K562 (cell line): ENCODE data around the gene ZMYND8. TPM values are rescaled to one million over a fixed set of nuclear protein-coding genes. Genes with fewer than 3 reads are reported as not detected.

Experiments
- ATAC-seq: fragments of 200-7000 bp; cut with Tn5 transposase; 3 replicates; pipeline ENCODE4 v1.9.1; 2020; ENCODE audit warnings: moderate library complexity
- BruUV-seq: library from RNA; stranded (reverse); fragments of 400-500 nt; replicated peaks from 2 replicates; lab custom pipeline; 2021; lab: Mats Ljungman, UMichigan
- CTCF ChIA-PET: fragments of 300-600 bp; formaldehyde crosslinking; extraction: SDS; loops from one replicate; lab custom pipeline; 2021; ENCODE audit warnings: low intra/inter-chr PET ratio; lab: Yijun Ruan, JAX
- POLR2A ChIA-PET: fragments of 300-600, 350-650 bp; sonication (Branson Sonifier 250); formaldehyde crosslinking; extraction: SDS; loops from one replicate; lab custom pipeline; 2021; ENCODE audit warnings: antibody characterized with exemption, inconsistent platforms; lab: Yijun Ruan, JAX
- DNase-seq, 4 experiments: peaks; one replicate each; pipeline versions ENCODE4 v3.0.0 to v3.0.0-alpha.2; 2011 to 2018; ENCODE audit warnings: low spot score in 3 of 4, mixed read lengths in 3 of 4; ENCODE audit errors: extremely low read depth in 1 of 4
- FAIRE-seq: peaks from 2 replicates; lab custom pipeline; 2011; peaks lifted over from hg19 to GRCh38; lab: Jason Lieb, UNC
- H2AFZ ChIP-seq: 2 replicates; pipeline ENCODE4 v1.6.0; 2011; ENCODE audit warnings: low read depth, low read length, control low read depth, inconsistent platforms
- H3K27ac ChIP-seq: fragments of 200-600 bp; 3 replicates; pipeline ENCODE4 v1.8.0; 2011; ENCODE audit warnings: low read depth, mild to moderate bottlenecking, control low read depth, inconsistent platforms, low read length, moderate library complexity, mixed read lengths; ENCODE audit errors: extremely low read depth
- H3K27me3 ChIP-seq, 2 experiments: fragments of 300-600 bp in 1 of 2; 2 replicates in 1 of 2; 3 replicates in 1 of 2; pipeline versions ENCODE4 v1.6.0 to v1.8.0; 2011; ENCODE audit warnings: inconsistent platforms in 2 of 2, low read length in 2 of 2, mild to moderate bottlenecking in 1 of 2, mixed read lengths in 1 of 2, moderate library complexity in 1 of 2; ENCODE audit not compliant: control insufficient read depth in 2 of 2, insufficient read depth in 2 of 2
- H3K36me3 ChIP-seq: fragments of 300-600 bp; 3 replicates; pipeline ENCODE4 v1.8.0; 2011; ENCODE audit warnings: mild to moderate bottlenecking, low read length, inconsistent platforms; ENCODE audit not compliant: control insufficient read depth, insufficient read depth
- H3K4me1 ChIP-seq, 2 experiments: fragments of 200-600 bp in 1 of 2; replicated peaks in 1 of 2; 2 replicates in 1 of 2; 3 replicates in 1 of 2; pipeline versions ENCODE4 v1.5.1 to v1.8.0; 2011; ENCODE audit warnings: inconsistent platforms in 2 of 2, low read length in 2 of 2, mild to moderate bottlenecking in 1 of 2, mixed read lengths in 1 of 2, moderate library complexity in 1 of 2; ENCODE audit not compliant: control insufficient read depth in 2 of 2, insufficient read depth in 2 of 2
- H3K4me2 ChIP-seq: 2 replicates; pipeline ENCODE4 v1.6.1; 2011; ENCODE audit warnings: low read length, control low read depth, inconsistent platforms, mixed read lengths; ENCODE audit not compliant: insufficient read depth
- H3K4me3 ChIP-seq: fragments of 200-600 bp; sonication (generic), shearing (Covaris generic); 2 replicates; pipeline ENCODE4 v1.5.1; 2016; ENCODE audit warnings: control low read depth, inconsistent platforms
- H3K79me2 ChIP-seq: fragments of 200-600 bp; 3 replicates; pipeline ENCODE4 v1.8.0; 2011; ENCODE audit warnings: low read length, inconsistent platforms; ENCODE audit not compliant: control insufficient read depth, insufficient read depth
- H3K9ac ChIP-seq, 2 experiments: 2 replicates each; pipeline versions ENCODE4 v1.6.0 to v1.6.1; 2011; ENCODE audit warnings: low read depth in 2 of 2, low read length in 2 of 2, control low read depth in 1 of 2, inconsistent platforms in 1 of 2, mild to moderate bottlenecking in 1 of 2, mixed read lengths in 1 of 2; ENCODE audit not compliant: insufficient read depth in 1 of 2
- H3K9me1 ChIP-seq: one replicate; pipeline ENCODE4 v1.6.0; 2011; ENCODE audit warnings: inconsistent platforms, mild to moderate bottlenecking, low read length, moderate library complexity; ENCODE audit not compliant: control insufficient read depth, insufficient read depth
- H3K9me3 ChIP-seq: replicated peaks from 2 replicates; pipeline ENCODE4 v1.5.1; 2011; ENCODE audit warnings: low read depth, low read length, inconsistent platforms; ENCODE audit not compliant: control insufficient read depth, insufficient read depth
- H4K20me1 ChIP-seq: replicated peaks from 2 replicates; pipeline ENCODE4 v1.6.1; 2011; ENCODE audit warnings: low read length, inconsistent platforms, mixed read lengths; ENCODE audit not compliant: control insufficient read depth, insufficient read depth
- CXXC5 ChIP-seq: fragments of 250-450 bp; sonication (Bioruptor Pico); IDR thresholded peaks from 2 replicates; pipeline ENCODE4 v1.8.0; 2022; ENCODE audit warnings: inconsistent platforms, mild to moderate bottlenecking, moderate library complexity
- ZBTB11 ChIP-seq, 3 experiments: fragments of 200-800 bp in 1 of 3; fragments of 250-450 bp in 1 of 3; fragments of 450-650 bp in 1 of 3; sonication (Bioruptor Pico) in 1 of 3; sonication (Bioruptor generic) in 1 of 3; formaldehyde crosslinking in 1 of 3; IDR thresholded peaks; 2 replicates each; pipeline versions ENCODE4 v1.6.1 to v1.8.0; 2016 to 2022; ENCODE audit warnings: mild to moderate bottlenecking in 2 of 3, missing genetic modification characterization in 2 of 3, missing compliant biosample characterization in 1 of 3, moderate library complexity in 1 of 3
- WGBS: fragments of 100-300 bp; shearing (Covaris generic); methylation state at CpG from one replicate; pipeline ENCODE4 v1.1.6; 2016; ENCODE audit warnings: low coverage, mixed read lengths; ENCODE audit not compliant: insufficient coverage; ENCODE audit errors: missing lambda C conversion rate; 5-methylcytosine and 5-hydroxymethylcytosine counted together
- in situ Hi-C: fragments of 300-500 bp; cut with MboI; formaldehyde crosslinking; loops from 4 replicates; pipeline ENCODE4 v1.15.0; 2018; ENCODE audit warnings: inconsistent platforms, mixed read lengths
- intact Hi-C: fragments of 100-400 bp; cut with micrococcal nuclease; formaldehyde crosslinking; loops from 2 replicates; pipeline ENCODE4 v1.14.2; 2022
- polyA plus RNA-seq, 8 experiments: library from polyadenylated mRNA; depleted of rRNA in 4 of 8; stranded (reverse) in 5 of 8; unstranded in 3 of 8; fragments of >200 nt; fragmentation: Nextera tagmentation in 2 of 8; fragmentation: Illumina TruSeq in 1 of 8; extraction: Ambion mirVana in 2 of 8; extraction: Trizol in 1 of 8; gene quantifications; 2 replicates each; pipeline versions ENCODE4 v1.2.1 to v1.2.3, GENCODE V29; 2011 to 2014; ENCODE audit warnings: inconsistent platforms in 1 of 8, missing spikeins in 1 of 8
- total RNA-seq, 7 experiments: library from RNA; depleted of rRNA in 6 of 7; stranded (reverse); fragments of >200 nt in 6 of 7; fragmentation: Illumina TruSeq in 2 of 7; extraction: Trizol in 2 of 7; gene quantifications; 2 replicates each; pipeline versions ENCODE4 v1.2.1 to v1.2.3, GENCODE V29; 2011 to 2021; ENCODE audit warnings: low replicate concordance in 1 of 7

ZMYND8 gene
- total and polyA plus RNA-seq, 9 of the 15 experiments (the other 6 are each of a cell fraction or from before 2014, with no cell fraction given): 31.8 to 148 (median 71.9) TPM

DNA sequence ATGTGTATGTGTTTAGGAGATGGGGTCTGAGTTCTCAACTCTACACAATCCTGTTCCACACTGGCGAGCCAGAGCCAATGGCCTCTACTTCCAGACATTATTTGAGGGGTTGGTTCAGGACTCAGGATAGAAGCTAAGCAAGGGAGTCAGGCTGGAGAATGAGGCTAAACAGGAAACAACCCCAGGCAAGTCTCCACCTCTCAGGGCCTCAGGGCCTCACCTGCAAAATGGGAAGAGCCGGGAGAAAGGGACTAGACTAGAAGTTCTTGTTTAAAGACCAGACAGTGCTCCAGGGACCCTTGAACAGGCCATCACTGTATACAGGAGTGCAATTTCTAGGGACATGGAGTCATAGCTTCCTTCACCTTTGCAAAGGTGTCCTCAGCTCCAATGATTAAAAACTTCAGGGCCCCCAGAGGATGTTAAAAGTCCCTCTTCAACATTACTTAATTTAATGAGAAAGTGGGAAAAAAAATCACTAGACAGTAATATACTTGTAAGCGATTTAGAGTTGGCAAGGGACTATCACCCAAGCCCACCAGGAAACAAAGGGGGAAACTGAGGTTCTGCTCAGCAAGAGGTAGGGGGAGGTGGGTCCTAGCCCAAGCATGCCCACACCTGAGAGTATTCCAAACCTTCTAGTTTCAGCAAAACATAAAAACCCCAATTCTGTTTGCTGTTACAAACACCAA, 41.7 kb downstream of the ZMYND8 start:
- Histone ChIP-seq H3K27ac (peak overlapping the region; percentile 89), H2AFZ (no peak overlapping the region), H3K36me3 (peaks cover 84% of the 10 kb centered on the region), H3K4me1 (peaks cover 45 to 55% of the 10 kb centered on the region in 2 experiments), H3K4me2 (no peak overlapping the region), H3K9ac (0 out of 4 replicates have a peak overlapping the region, but pooled peaks of 1 of the 2 experiments have one; percentile 21), H3K79me2 (peaks cover 99% of the 10 kb centered on the region), H3K9me3 (no peaks in the 10 kb centered on the region), H3K27me3 (no peaks in the 10 kb centered on the region), H3K9me1 (peaks cover 8% of the 10 kb centered on the region), H3K4me3 (no peak overlapping the region), H4K20me1 (peaks cover 41% of the 10 kb centered on the region)
- DNase-seq (no peak), FAIRE-seq (no peak), ATAC-seq (no peak)
- in situ Hi-C loops (no loop called here), intact Hi-C loops (loop anchor here (5.0 kb wide), 2 partner anchors 43 to 68 kb away; partner anchors contain the start of gene ZMYND8)
- POLR2A ChIA-PET: interaction anchor here (6.4 kb wide), 1 partner anchor 14 kb away, joined by 70 read pairs; no protein-coding TSS in a partner anchor
- no TSS peak for BruUV-seq
- CTCF ChIA-PET: no interaction called here
- TF ChIP-seq ZBTB11 (CRISPR knock-in tag; IDR thresholded peaks at IDR 0.05) (peak in 1 of 3 experiments; percentile 41; a peak in 2 of 6 replicates), CXXC5 (CRISPR knock-in tag) (no peak)
- 94% methylated on average over 3 of the region's 3 CpGs for whole genome bisulfite sequencing
